SK-N-SH (cell line): Measurements from ENCODE around the gene SLC6A8. TPM values are rescaled to one million over a fixed set of nuclear protein-coding genes. Genes with fewer than 3 reads are reported as not detected.

ENCODE experiments used
- CTCF ChIA-PET: fragments of 300-600, 350-600 bp; formaldehyde crosslinking; extraction: SDS; loops from one replicate; lab custom pipeline; 2021; lab: Yijun Ruan, JAX
- POLR2A ChIA-PET: fragments of 350-600 bp; sonication (Branson Sonifier 250); formaldehyde crosslinking; extraction: SDS; loops from one replicate; lab custom pipeline; 2020; ENCODE audit warnings: antibody characterized with exemption, inconsistent platforms; lab: Yijun Ruan, JAX
- DNase-seq: peaks from one replicate; pipeline ENCODE4 v3.0.0; 2012
- H2AFZ ChIP-seq: fragments of 200-600 bp; sonication (generic); 2 replicates; pipeline ENCODE4 v1.8.1; 2016; ENCODE audit warnings: antibody characterized with exemption, mild to moderate bottlenecking, low read depth
- H3F3A ChIP-seq: fragments of 200-600 bp; sonication (generic); replicated peaks from 2 replicates; pipeline ENCODE3; 2016; ENCODE audit warnings: antibody characterized with exemption, mild to moderate bottlenecking; ENCODE audit not compliant: insufficient read depth
- H3K27ac ChIP-seq, 2 experiments: fragments of 200-500 bp in 1 of 2; fragments of 200-600 bp in 1 of 2; sonication (Bioruptor generic) in 1 of 2; sonication (generic), shearing (Covaris generic) in 1 of 2; 2 replicates each; pipeline versions ENCODE4 v1.5.1 to v1.6.1; 2014 to 2016; ENCODE audit warnings: low read depth in 2 of 2, inconsistent platforms in 1 of 2, low read length in 1 of 2, mild to moderate bottlenecking in 1 of 2, mixed read lengths in 1 of 2
- H3K27me3 ChIP-seq: fragments of 200-600 bp; sonication (generic), shearing (Covaris generic); 2 replicates; pipeline ENCODE4 v1.6.1; 2016; ENCODE audit warnings: mixed run types; ENCODE audit not compliant: insufficient read depth
- H3K36me3 ChIP-seq, 2 experiments: fragments of 200-500 bp in 1 of 2; fragments of 200-600 bp in 1 of 2; sonication (Bioruptor generic) in 1 of 2; sonication (generic) in 1 of 2; replicated peaks in 1 of 2; 2 replicates each; pipeline versions ENCODE3 to v1.5.1; 2014 to 2016; ENCODE audit warnings: low read length in 1 of 2, mild to moderate bottlenecking in 1 of 2; ENCODE audit not compliant: insufficient read depth in 2 of 2, control insufficient read depth in 1 of 2
- H3K4me1 ChIP-seq, 2 experiments: fragments of 200-500 bp in 1 of 2; fragments of 200-600 bp in 1 of 2; sonication (Bioruptor generic) in 1 of 2; sonication (generic), shearing (Covaris generic) in 1 of 2; 2 replicates each; pipeline versions ENCODE4 v1.5.1 to v1.6.1; 2014 to 2016; ENCODE audit warnings: low read depth in 1 of 2, low read length in 1 of 2, mixed run types in 1 of 2; ENCODE audit not compliant: insufficient read depth in 2 of 2, control insufficient read depth in 1 of 2
- H3K4me2 ChIP-seq: fragments of 200-600 bp; sonication (generic), shearing (Covaris generic); 2 replicates; pipeline ENCODE4 v1.6.1; 2017; ENCODE audit warnings: mixed run types
- H3K4me3 ChIP-seq, 2 experiments: fragments of 200-500 bp in 1 of 2; fragments of 200-600 bp in 1 of 2; sonication (Bioruptor generic) in 1 of 2; sonication (generic), shearing (Covaris generic) in 1 of 2; 2 replicates each; pipeline versions ENCODE4 v1.5.1 to v1.8.1; 2014 to 2016; ENCODE audit warnings: low read depth in 2 of 2, inconsistent platforms in 1 of 2, low read length in 1 of 2, mild to moderate bottlenecking in 1 of 2, mixed read lengths in 1 of 2, moderate library complexity in 1 of 2
- H3K79me2 ChIP-seq: fragments of 200-600 bp; sonication (generic); 2 replicates; pipeline ENCODE4 v1.8.1; 2017; ENCODE audit warnings: mild to moderate bottlenecking; ENCODE audit not compliant: insufficient read depth
- H3K9ac ChIP-seq: fragments of 200-600 bp; sonication (generic); 2 replicates; pipeline ENCODE4 v1.6.1; 2017; ENCODE audit warnings: mixed run types
- H3K9me2 ChIP-seq: fragments of 200-600 bp; sonication (generic); 2 replicates; pipeline ENCODE4 v1.6.1; 2017; ENCODE audit warnings: mixed run types
- H3K9me3 ChIP-seq: fragments of 200-600 bp; sonication (generic); 2 replicates; pipeline ENCODE4 v1.6.1; 2017; ENCODE audit warnings: mixed run types, mild to moderate bottlenecking, moderate library complexity
- H4K20me1 ChIP-seq: fragments of 200-600 bp; sonication (generic); 2 replicates; pipeline ENCODE4 v1.6.1; 2017; ENCODE audit warnings: mild to moderate bottlenecking, mixed run types; ENCODE audit not compliant: insufficient read depth
- EP300 ChIP-seq, 2 experiments: IDR thresholded peaks; 2 replicates each; pipeline versions ENCODE4 v1.4.0 to v1.6.1; 2012; ENCODE audit warnings: borderline replicate concordance in 1 of 2, low read depth in 1 of 2, low read length in 1 of 2
- EZH2phosphoT487 ChIP-seq: fragments of 200-600 bp; sonication (generic); IDR thresholded peaks from 2 replicates; pipeline ENCODE4 v1.6.1; 2017; ENCODE audit warnings: low read depth, mixed run types, mild to moderate bottlenecking, antibody characterized with exemption, moderate library complexity, borderline replicate concordance
- FOSL2 ChIP-seq: IDR thresholded peaks from 2 replicates; pipeline ENCODE4 v1.4.0; 2012; ENCODE audit warnings: low read depth, mild to moderate bottlenecking, moderate library complexity, borderline replicate concordance
- FOXJ3 ChIP-seq: sonication (generic); formaldehyde crosslinking; IDR thresholded peaks from 2 replicates; pipeline ENCODE4 v1.5.1; 2020; ENCODE audit warnings: mild to moderate bottlenecking, missing genetic modification reagents
- RAD21 ChIP-seq: IDR thresholded peaks from 2 replicates; pipeline ENCODE4 v1.6.1; 2012; ENCODE audit warnings: mild to moderate bottlenecking, low read length
- RCOR1 ChIP-seq: fragments of 150-350 bp; IDR thresholded peaks from 2 replicates; pipeline ENCODE4 v1.6.1; 2017; ENCODE audit warnings: antibody characterized with exemption, low read length
- SMC3 ChIP-seq: IDR thresholded peaks from 2 replicates; pipeline ENCODE4 v1.6.1; 2012; ENCODE audit warnings: low read depth, low read length, improper control_type of control experiment
- USF1 ChIP-seq: IDR thresholded peaks from 2 replicates; pipeline ENCODE4 v1.4.0; 2012; ENCODE audit warnings: low read depth, borderline replicate concordance
- USF2 ChIP-seq: fragments of 150-350 bp; IDR thresholded peaks from 2 replicates; pipeline ENCODE4 v1.6.1; 2017; ENCODE audit warnings: antibody characterized with exemption, low read length, low read depth, borderline replicate concordance
- WGBS: methylation state at CpG from one replicate; pipeline ENCODE4 v1.1.6; 2017; ENCODE audit warnings: low lambda C conversion rate; 5-methylcytosine and 5-hydroxymethylcytosine counted together
- polyA plus RNA-seq, 3 experiments: library from polyadenylated mRNA; depleted of rRNA; stranded (reverse); fragments of >200 nt; gene quantifications; 2 replicates each; pipeline ENCODE4 v1.2.3, GENCODE V29; 2012
- TF ChIP-seq, protein P1 (sequence below): fragments of 200-600 bp; sonication (generic); IDR thresholded peaks from 2 replicates; pipeline ENCODE4 v1.6.1; 2017; ENCODE audit warnings: antibody characterized with exemption, mild to moderate bottlenecking, moderate library complexity

The SLC6A8 gene
- polyA plus RNA-seq, 1 of the 3 experiments (the other 2 are of a cell fraction) = 30.8 TPM

DNA sequence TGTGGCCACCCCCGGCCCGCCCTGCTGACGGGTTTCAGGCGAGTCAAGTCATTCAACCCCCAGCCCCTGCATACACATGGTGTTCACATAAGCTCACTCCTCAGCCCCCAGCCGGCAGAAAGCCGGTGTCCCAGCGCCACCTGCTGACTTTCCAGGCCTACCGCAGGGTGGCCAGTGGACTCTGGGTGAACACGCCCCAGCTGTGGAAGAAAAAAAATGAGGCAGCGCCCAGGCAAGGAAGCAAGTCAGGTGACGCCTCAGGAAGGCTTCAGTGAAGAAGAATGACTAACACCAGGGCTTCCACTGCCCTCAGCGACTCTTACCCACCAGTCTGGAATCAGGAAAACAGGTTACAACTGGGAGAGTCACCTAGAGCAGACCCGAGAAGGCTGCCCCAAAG lies 20.7 kb downstream of the SLC6A8 start:
- Histone ChIP-seq H3K9ac (no peak overlapping the region), H3K4me2 (no peak overlapping the region), H4K20me1 (0 out of 2 replicates have a peak, but pooled peaks cover 9% of the 10 kb centered on the region), H3K36me3 (peaks cover 3 to 12% of the 10 kb centered on the region in 2 experiments), H3K27me3 (peaks cover 16% of the 10 kb centered on the region; the same call in 1 of the 2 replicates), H3K27ac (peak overlapping the region in 1 of 2 experiments; percentile 27; a peak in 1 of 4 replicates), H3K9me2 (no peaks in the 10 kb centered on the region), H3K79me2 (peaks cover 6% of the 10 kb centered on the region; the same call in 1 of the 2 replicates), H2AFZ (no peak overlapping the region), H3K9me3 (no peaks in the 10 kb centered on the region), H3K4me1 (peaks cover 0 to 6% of the 10 kb centered on the region in 2 experiments; a peak in 1 of 4 replicates), H3K4me3 (no peak overlapping the region), H3F3A (no peaks in the 10 kb centered on the region)
- POLR2A ChIA-PET = no interaction called here
- CTCF ChIA-PET = interaction anchor here (0.6 to 3.0 kb wide), 28 partner anchors 10 to 767 kb away, joined by 3 to 26 read pairs (median 4); partner anchors contain the start of genes CCNQ, DUSP9 and SLC6A8
- DNase-seq = peak; percentile 83
- TF ChIP-seq USF2 (no peak), USF1 (peak; percentile 63; the same call in 1 of the 2 replicates), RAD21 (peak; percentile 80), RCOR1 (no peak), SMC3 (peak; percentile 68), FOXJ3 (no peak), EP300 (IDR thresholded peaks at IDR 0.05; ENCODE audit: borderline replicate concordance in 1 of 2, low read depth in 1 of 2, low read length in 1 of 2) (no peak), EZH2phosphoT487 (no peak), FOSL2 (no peak)
- TF ChIP-seq, protein P1, sequence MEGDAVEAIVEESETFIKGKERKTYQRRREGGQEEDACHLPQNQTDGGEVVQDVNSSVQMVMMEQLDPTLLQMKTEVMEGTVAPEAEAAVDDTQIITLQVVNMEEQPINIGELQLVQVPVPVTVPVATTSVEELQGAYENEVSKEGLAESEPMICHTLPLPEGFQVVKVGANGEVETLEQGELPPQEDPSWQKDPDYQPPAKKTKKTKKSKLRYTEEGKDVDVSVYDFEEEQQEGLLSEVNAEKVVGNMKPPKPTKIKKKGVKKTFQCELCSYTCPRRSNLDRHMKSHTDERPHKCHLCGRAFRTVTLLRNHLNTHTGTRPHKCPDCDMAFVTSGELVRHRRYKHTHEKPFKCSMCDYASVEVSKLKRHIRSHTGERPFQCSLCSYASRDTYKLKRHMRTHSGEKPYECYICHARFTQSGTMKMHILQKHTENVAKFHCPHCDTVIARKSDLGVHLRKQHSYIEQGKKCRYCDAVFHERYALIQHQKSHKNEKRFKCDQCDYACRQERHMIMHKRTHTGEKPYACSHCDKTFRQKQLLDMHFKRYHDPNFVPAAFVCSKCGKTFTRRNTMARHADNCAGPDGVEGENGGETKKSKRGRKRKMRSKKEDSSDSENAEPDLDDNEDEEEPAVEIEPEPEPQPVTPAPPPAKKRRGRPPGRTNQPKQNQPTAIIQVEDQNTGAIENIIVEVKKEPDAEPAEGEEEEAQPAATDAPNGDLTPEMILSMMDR = peak; percentile 70
- 7% methylated on average over 9 of the region's 13 CpGs for WGBS
